Hepatocyte (in vitro differentiated cells): ENCODE measurements around the gene VAV1. TPM values are rescaled to one million over a fixed set of nuclear protein-coding genes. Genes with fewer than 3 reads are reported as not detected.
"Not testable (repeated sequence)": the region's sequence is repeated elsewhere in the genome, so short reads cannot be mapped to it uniquely, and the experiment has no call there.

Experiments used
- DNase-seq: peaks from one replicate; pipeline ENCODE4 v3.0.0-alpha.2; 2016; ENCODE audit warnings: low spot score
- H2AFZ ChIP-seq: fragments of 200-600 bp; sonication (generic); 2 replicates; pipeline ENCODE4 v1.6.0; 2016; ENCODE audit warnings: antibody characterized with exemption, mild to moderate bottlenecking
- H3K27ac ChIP-seq: fragments of 200-600 bp; sonication (generic); 2 replicates; pipeline ENCODE4 v1.5.1; 2016; ENCODE audit warnings: mild to moderate bottlenecking
- H3K27me3 ChIP-seq: fragments of 200-600 bp; sonication (generic); 2 replicates; pipeline ENCODE4 v1.6.1; 2016
- H3K36me3 ChIP-seq: fragments of 200-600 bp; sonication (generic); replicated peaks from 2 replicates; pipeline ENCODE4 v1.5.1; 2016; ENCODE audit warnings: low read depth; ENCODE audit not compliant: insufficient read depth
- H3K4me1 ChIP-seq: fragments of 200-600 bp; sonication (generic); 2 replicates; pipeline ENCODE4 v1.5.1; 2016; ENCODE audit warnings: mild to moderate bottlenecking, moderate library complexity; ENCODE audit not compliant: insufficient read depth
- H3K4me2 ChIP-seq: fragments of 200-600 bp; sonication (generic); 2 replicates; pipeline ENCODE4 v1.6.0; 2016
- H3K4me3 ChIP-seq: fragments of 200-600 bp; sonication (generic); 2 replicates; pipeline ENCODE4 v1.5.1; 2016; ENCODE audit warnings: mild to moderate bottlenecking
- H3K79me2 ChIP-seq: fragments of 200-600 bp; sonication (generic); 2 replicates; pipeline ENCODE4 v1.6.0; 2017; ENCODE audit warnings: mild to moderate bottlenecking
- H3K9me2 ChIP-seq: fragments of 200-600 bp; sonication (generic); replicated peaks from 2 replicates; pipeline ENCODE4 v1.6.0; 2017; ENCODE audit warnings: mild to moderate bottlenecking; ENCODE audit not compliant: insufficient read depth
- H3K9me3 ChIP-seq: fragments of 200-600 bp; sonication (generic); 2 replicates; pipeline ENCODE4 v1.5.1; 2016; ENCODE audit warnings: low read depth, mild to moderate bottlenecking
- H4K20me1 ChIP-seq: fragments of 200-600 bp; sonication (generic); 2 replicates; pipeline ENCODE4 v1.6.0; 2016; ENCODE audit warnings: mild to moderate bottlenecking; ENCODE audit not compliant: insufficient read depth, poor library complexity, severe bottlenecking
- CTCF ChIP-seq: fragments of 200-600 bp; sonication (generic); IDR thresholded peaks from 2 replicates; pipeline ENCODE4 v1.5.1; 2016; ENCODE audit warnings: antibody characterized with exemption, mild to moderate bottlenecking; ENCODE audit not compliant: poor library complexity
- EZH2 ChIP-seq: fragments of 200-600 bp; sonication (generic); IDR thresholded peaks from 2 replicates; pipeline ENCODE4 v1.6.1; 2016; ENCODE audit warnings: antibody characterized with exemption, mild to moderate bottlenecking, borderline replicate concordance
- EZH2phosphoT487 ChIP-seq: fragments of 200-600 bp; sonication (generic); IDR thresholded peaks from one replicate; pipeline ENCODE4 v1.6.1; 2018; ENCODE audit warnings: antibody characterized with exemption, mild to moderate bottlenecking, low read depth, moderate library complexity; ENCODE audit not compliant: unreplicated experiment, severe bottlenecking
- WGBS: methylation state at CpG from one replicate; pipeline ENCODE4 v1.1.6; 2016; ENCODE audit warnings: low lambda C conversion rate; ENCODE audit errors: missing lambda C conversion rate; 5-methylcytosine and 5-hydroxymethylcytosine counted together
- polyA plus RNA-seq: library from polyadenylated mRNA; unstranded; fragments of >200 nt; fragmentation: Nextera tagmentation; extraction: Ambion mirVana; gene quantifications from 2 replicates; pipeline ENCODE4 v1.2.1, GENCODE V29; 2016
- total RNA-seq: library from RNA; depleted of rRNA; stranded (reverse); fragments of >200 nt; gene quantifications from 2 replicates; pipeline ENCODE4 v1.2.3, GENCODE V29; 2014

Gene VAV1
- total and polyA plus RNA-seq, 2 experiments from 2014 or later: 0.23 TPM; not detected in 1

- peak; percentile 96 for DNase-seq
- H4K20me1 ChIP-seq: no peaks in the 10 kb centered on the region
- H2AFZ ChIP-seq: peak within 1 kb of the TSS; percentile 15
- H3K27ac ChIP-seq: peak within 1 kb of the TSS; percentile 93
- H3K9me3 ChIP-seq: no peaks in the 10 kb centered on the region
- H3K9me2 ChIP-seq: no peaks in the 10 kb centered on the region
- H3K4me1 ChIP-seq: peaks cover 6% of the 10 kb centered on the region
- peak within 1 kb of the TSS; percentile 27 for H3K4me3 ChIP-seq
- no peaks in the 10 kb centered on the region for H3K36me3 ChIP-seq
- TF ChIP-seq EZH2phosphoT487 (no peak), EZH2 (no peak), CTCF (no peak)
- H3K79me2 ChIP-seq: peaks cover 20% of the 10 kb centered on the region
- H3K4me2 ChIP-seq: peak within 1 kb of the TSS; percentile 82
- no peaks in the 10 kb centered on the region for H3K27me3 ChIP-seq
- WGBS: 5% methylated on average over 39 of the region's 47 CpGs
These were observed 4.9 kb upstream of the VAV1 start, which contains the start of gene SH2D3A for GRCh38 chr19:6767357-6768235. TSS of gene SH2D3A (minus strand) at chr19:6767435. CDS start at chr19:6763748, 3,687 bp downstream.

- no peaks in the 10 kb centered on the region for H3K27me3 ChIP-seq
- H3K4me1 ChIP-seq: peaks cover 6% of the 10 kb centered on the region
- no peak overlapping the region for H2AFZ ChIP-seq
- 65% methylated on average over 8 of the region's 8 CpGs for WGBS
- no peaks in the 10 kb centered on the region for H3K36me3 ChIP-seq
- H4K20me1 ChIP-seq: no peaks in the 10 kb centered on the region
- peaks cover 13% of the 10 kb centered on the region for H3K79me2 ChIP-seq
- no peak overlapping the region for H3K4me3 ChIP-seq
- no peaks in the 10 kb centered on the region for H3K9me3 ChIP-seq
- no peak for DNase-seq
- TF ChIP-seq EZH2: no peak
- TF ChIP-seq EZH2phosphoT487: no peak
- TF ChIP-seq CTCF: no peak
- no peaks in the 10 kb centered on the region for H3K9me2 ChIP-seq
- no peak overlapping the region for H3K27ac ChIP-seq
- H3K4me2 ChIP-seq: no peak overlapping the region
These were observed 4.2 kb upstream of the VAV1 start for GRCh38 chr19:6768236-6768785.

GRCh38 chr19:6769006-6769619, 3.4 kb upstream of the VAV1 start:
- TF ChIP-seq CTCF: peak; percentile 34
- no peak for TF ChIP-seq EZH2
- TF ChIP-seq EZH2phosphoT487: no peak
- H3K27me3 ChIP-seq: no peaks in the 10 kb centered on the region
- H2AFZ ChIP-seq: no peak overlapping the region
- no peak for DNase-seq
- H3K4me2 ChIP-seq: no peak overlapping the region
- H3K79me2 ChIP-seq: peaks cover 7% of the 10 kb centered on the region
- no peak overlapping the region for H3K27ac ChIP-seq
- no peaks in the 10 kb centered on the region for H3K9me2 ChIP-seq
- no peaks in the 10 kb centered on the region for H4K20me1 ChIP-seq
- 58% methylated on average over 11 of the region's 11 CpGs for WGBS
- H3K4me3 ChIP-seq: no peak overlapping the region
- H3K4me1 ChIP-seq: peaks cover 6% of the 10 kb centered on the region
- H3K36me3 ChIP-seq: no peaks in the 10 kb centered on the region
- H3K9me3 ChIP-seq: no peaks in the 10 kb centered on the region

DNA sequence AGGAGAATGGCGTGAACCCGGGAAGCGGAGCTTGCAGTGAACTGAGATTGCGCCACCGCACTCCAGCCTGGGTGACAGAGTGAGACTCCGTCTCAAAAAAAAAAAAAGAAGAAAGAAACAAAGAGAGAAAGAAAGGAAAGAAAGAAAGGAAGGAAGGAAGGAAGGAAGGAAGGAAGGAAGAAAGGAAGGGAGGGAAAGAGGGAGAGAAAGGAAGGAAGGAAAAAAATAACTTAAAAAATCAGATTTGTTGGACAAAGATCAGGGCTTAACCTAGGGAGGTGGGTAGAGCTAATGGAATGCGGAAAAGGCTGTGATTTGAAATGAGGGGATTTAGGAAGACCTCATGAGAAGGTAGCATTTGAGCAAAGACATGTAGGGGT, 870 bp upstream of the VAV1 start:
- H3K9me2 ChIP-seq, H3K4me1 ChIP-seq, DNase-seq, H3K27ac ChIP-seq, H3K4me2 ChIP-seq, H3K4me3 ChIP-seq, H3K36me3 ChIP-seq, H2AFZ ChIP-seq, H3K9me3 ChIP-seq, H4K20me1 ChIP-seq, H3K27me3 ChIP-seq, H3K79me2 ChIP-seq: not testable (repeated sequence)
- WGBS: 89% methylated on average over 3 of the region's 7 CpGs
